M059J (cell line): ENCODE data around the gene EXOC6. TPM values are rescaled to one million over a fixed set of nuclear protein-coding genes. Genes with fewer than 3 reads are reported as not detected.
"Not testable (repeated sequence)": the region's sequence is repeated elsewhere in the genome, so short reads cannot be mapped to it uniquely, and the experiment has no call there.

Source experiments
- DNase-seq: peaks from one replicate; pipeline ENCODE4 v3.0.0-alpha.2; 2012; ENCODE audit warnings: low read depth
- total RNA-seq: library from RNA; depleted of rRNA; stranded (reverse); fragments of >200 nt; shearing (Covaris generic); gene quantifications from 2 replicates; pipeline ENCODE4 v1.2.3, GENCODE V29; 2014

EXOC6 gene
- total RNA-seq, 1 experiment from 2014 or later = 12.6 TPM

GRCh38 chr10:93077860-93078337, 229.6 kb downstream of the EXOC6 start:
- no peak for DNase-seq

GRCh38 chr10:93079663-93080349, 231.5 kb downstream of the EXOC6 start:
- no peak for DNase-seq

GRCh38 chr10:93080350-93081046, 232.2 kb downstream of the EXOC6 start:
- DNase-seq = peak; percentile 54

- DNase-seq = no peak
Observed at GRCh38 chr10:93081318-93081717, 233.0 kb downstream of the EXOC6 start.

GRCh38 chr10:93081834-93082233, 233.5 kb downstream of the EXOC6 start:
- no peak for DNase-seq

GRCh38 chr10:93083743-93084539, 235.6 kb downstream of the EXOC6 start:
- DNase-seq = no peak

GRCh38 chr10:93085272-93085859, 237.0 kb downstream of the EXOC6 start:
- no peak for DNase-seq

GRCh38 chr10:93086289-93086688, 238.0 kb downstream of the EXOC6 start:
- no peak for DNase-seq

GRCh38 chr10:93087846-93088245, 239.5 kb downstream of the EXOC6 start:
- DNase-seq = no peak

- no peak for DNase-seq
Observed at GRCh38 chr10:93088466-93088865, 240.1 kb downstream of the EXOC6 start.

- DNase-seq = no peak
Observed at GRCh38 chr10:93090619-93091018, 242.3 kb downstream of the EXOC6 start.

GRCh38 chr10:93091960-93092359, 243.6 kb downstream of the EXOC6 start:
- no peak for DNase-seq

GRCh38 chr10:93095225-93095624, 246.9 kb downstream of the EXOC6 start:
- DNase-seq = no peak

- no peak for DNase-seq
Observed at GRCh38 chr10:93096901-93097300, 248.6 kb downstream of the EXOC6 start.

GRCh38 chr10:93097386-93097785, 249.1 kb downstream of the EXOC6 start:
- DNase-seq = no peak

- no peak for DNase-seq
Observed at GRCh38 chr10:93098816-93099215, 250.5 kb downstream of the EXOC6 start.

GRCh38 chr10:93099670-93100069, 251.3 kb downstream of the EXOC6 start:
- DNase-seq = no peak

GRCh38 chr10:93101148-93101547, 252.8 kb downstream of the EXOC6 start:
- not testable (repeated sequence) for DNase-seq

- DNase-seq = no peak
Observed at GRCh38 chr10:93103953-93104352, 255.6 kb downstream of the EXOC6 start.

- peak; percentile 65 for DNase-seq
Observed at GRCh38 chr10:93106631-93107072, 258.3 kb downstream of the EXOC6 start.
